ENCODE data around the gene OPRL1. TPM values are rescaled to one million over a fixed set of nuclear protein-coding genes. Genes with fewer than 3 reads are reported as not detected.

Gene OPRL1
- polyA plus RNA-seq, 4 donors, result 0.30 to 0.61 TPM; not detected in 2

GRCh38 chr20:64101731-64102621, 22.1 kb downstream of the OPRL1 start:
- FAIRE-seq (no peak), DNase-seq (peak in 1 of 2 donors; percentile 55)
- Histone ChIP-seq H3K36me3 (ENCODE audit: control insufficient read depth in 3 of 3, insufficient read depth in 2 of 3, low read depth in 1 of 3, low read length in 3 of 3) (no peaks in the 10 kb centered on the region), H3K27me3 (ENCODE audit: control insufficient read depth in 3 of 3, insufficient read depth in 3 of 3, low read length in 3 of 3) (peaks cover 2 to 41% (median 8%) of the 10 kb centered on the region in 3 donors), H3K9me3 (ENCODE audit: control insufficient read depth in 2 of 2, insufficient read depth in 1 of 2, low read depth in 1 of 2, low read length in 1 of 2) (no peaks in the 10 kb centered on the region), H3K4me1 (ENCODE audit: control insufficient read depth in 3 of 3, insufficient read depth in 2 of 3, low read depth in 1 of 3, low read length in 2 of 3) (no peaks in the 10 kb centered on the region), H3K27ac (ENCODE audit: low read depth in 1 of 3, low read length in 2 of 3) (no peak overlapping the region), H3K4me3 (ENCODE audit: low read depth in 1 of 3, low read length in 3 of 3) (no peak overlapping the region)
- 6 to 14% (median 7%) methylated on average over 23 to 64 of the region's 64 CpGs for WGBS, 3 donors

- H3K4me3 ChIP-seq (ENCODE audit: low read depth in 1 of 3, low read length in 3 of 3), result no peak overlapping the region
- WGBS, 3 donors, result 19 to 22% (median 21%) methylated on average over 27 to 30 of the region's 30 CpGs
- no peak for FAIRE-seq
Measured at GRCh38 chr20:64102647-64103354, 22.9 kb downstream of the OPRL1 start.

GRCh38 chr20:64103871-64104666, 24.2 kb downstream of the OPRL1 start:
- WGBS, 3 donors, result 66 to 68% (median 68%) methylated on average over 20 of the region's 20 CpGs

More at GRCh38 chr20:64102647-64103354, 22.9 kb downstream of the OPRL1 start:
- H3K27me3 ChIP-seq (ENCODE audit: control insufficient read depth in 3 of 3, insufficient read depth in 3 of 3, low read length in 3 of 3), result peaks cover 2 to 43% (median 8%) of the 10 kb centered on the region in 3 donors
- no peaks in the 10 kb centered on the region for H3K9me3 ChIP-seq (ENCODE audit: control insufficient read depth in 2 of 2, insufficient read depth in 1 of 2, low read depth in 1 of 2, low read length in 1 of 2)
- no peak for DNase-seq
- H3K27ac ChIP-seq (ENCODE audit: low read depth in 1 of 3, low read length in 2 of 3), result no peak overlapping the region
- H3K4me1 ChIP-seq (ENCODE audit: control insufficient read depth in 3 of 3, insufficient read depth in 2 of 3, low read depth in 1 of 3, low read length in 2 of 3), result no peaks in the 10 kb centered on the region
- no peaks in the 10 kb centered on the region for H3K36me3 ChIP-seq (ENCODE audit: control insufficient read depth in 3 of 3, insufficient read depth in 2 of 3, low read depth in 1 of 3, low read length in 3 of 3)

GRCh38 chr20:64104667-64105451, 25.0 kb downstream of the OPRL1 start:
- Histone ChIP-seq H3K9me3 (ENCODE audit: control insufficient read depth in 2 of 2, insufficient read depth in 1 of 2, low read depth in 1 of 2, low read length in 1 of 2) (no peaks in the 10 kb centered on the region), H3K36me3 (ENCODE audit: control insufficient read depth in 3 of 3, insufficient read depth in 2 of 3, low read depth in 1 of 3, low read length in 3 of 3) (no peaks in the 10 kb centered on the region), H3K27me3 (ENCODE audit: control insufficient read depth in 3 of 3, insufficient read depth in 3 of 3, low read length in 3 of 3) (peaks cover 2 to 43% (median 8%) of the 10 kb centered on the region in 3 donors), H3K4me3 (ENCODE audit: low read depth in 1 of 3, low read length in 3 of 3) (no peak overlapping the region), H3K4me1 (ENCODE audit: control insufficient read depth in 3 of 3, insufficient read depth in 2 of 3, low read depth in 1 of 3, low read length in 2 of 3) (no peaks in the 10 kb centered on the region), H3K27ac (ENCODE audit: low read depth in 1 of 3, low read length in 2 of 3) (no peak overlapping the region)
- 79 to 86% (median 80%) methylated on average over 25 of the region's 25 CpGs for WGBS, 3 donors
- FAIRE-seq (no peak), DNase-seq (no peak)

More at GRCh38 chr20:64103871-64104666, 24.2 kb downstream of the OPRL1 start:
- no peaks in the 10 kb centered on the region for H3K9me3 ChIP-seq (ENCODE audit: control insufficient read depth in 2 of 2, insufficient read depth in 1 of 2, low read depth in 1 of 2, low read length in 1 of 2)
- H3K36me3 ChIP-seq (ENCODE audit: control insufficient read depth in 3 of 3, insufficient read depth in 2 of 3, low read depth in 1 of 3, low read length in 3 of 3), result no peaks in the 10 kb centered on the region
- no peak for FAIRE-seq
- peaks cover 2 to 43% (median 8%) of the 10 kb centered on the region in 3 donors for H3K27me3 ChIP-seq (ENCODE audit: control insufficient read depth in 3 of 3, insufficient read depth in 3 of 3, low read length in 3 of 3)
- H3K4me1 ChIP-seq (ENCODE audit: control insufficient read depth in 3 of 3, insufficient read depth in 2 of 3, low read depth in 1 of 3, low read length in 2 of 3), result no peaks in the 10 kb centered on the region
- no peak overlapping the region for H3K27ac ChIP-seq (ENCODE audit: low read depth in 1 of 3, low read length in 2 of 3)
- no peak for DNase-seq
- no peak overlapping the region for H3K4me3 ChIP-seq (ENCODE audit: low read depth in 1 of 3, low read length in 3 of 3)

- peaks cover 2 to 33% (median 8%) of the 10 kb centered on the region in 3 donors for H3K27me3 ChIP-seq (ENCODE audit: control insufficient read depth in 3 of 3, insufficient read depth in 3 of 3, low read length in 3 of 3)
Measured at GRCh38 chr20:64105846-64106434, 26.1 kb downstream of the OPRL1 start.

GRCh38 chr20:64106435-64106961, 26.6 kb downstream of the OPRL1 start:
- no peak for DNase-seq

More at GRCh38 chr20:64105846-64106434, 26.1 kb downstream of the OPRL1 start:
- Histone ChIP-seq H3K4me3 (ENCODE audit: low read depth in 1 of 3, low read length in 3 of 3) (no peak overlapping the region), H3K36me3 (ENCODE audit: control insufficient read depth in 3 of 3, insufficient read depth in 2 of 3, low read depth in 1 of 3, low read length in 3 of 3) (no peaks in the 10 kb centered on the region), H3K9me3 (ENCODE audit: control insufficient read depth in 2 of 2, insufficient read depth in 1 of 2, low read depth in 1 of 2, low read length in 1 of 2) (no peaks in the 10 kb centered on the region), H3K4me1 (ENCODE audit: control insufficient read depth in 3 of 3, insufficient read depth in 2 of 3, low read depth in 1 of 3, low read length in 2 of 3) (no peaks in the 10 kb centered on the region), H3K27ac (ENCODE audit: low read depth in 1 of 3, low read length in 2 of 3) (no peak overlapping the region)
- DNase-seq (no peak), FAIRE-seq (no peak)
- WGBS, 3 donors, result 86 to 90% (median 88%) methylated on average over 39 of the region's 39 CpGs

GRCh38 chr20:64106981-64107735, 27.3 kb downstream of the OPRL1 start, which contains the start of gene NPBWR2:
Gene NPBWR2, minus strand, starts transcription at chr20:64107565. Its CDS starts 734 bp downstream, at chr20:64106831.
- Histone ChIP-seq H3K27me3 (ENCODE audit: control insufficient read depth in 3 of 3, insufficient read depth in 3 of 3, low read length in 3 of 3) (peaks cover 2 to 21% (median 4%) of the 10 kb centered on the region in 3 donors), H3K4me1 (ENCODE audit: control insufficient read depth in 3 of 3, insufficient read depth in 2 of 3, low read depth in 1 of 3, low read length in 2 of 3) (no peaks in the 10 kb centered on the region), H3K36me3 (ENCODE audit: control insufficient read depth in 3 of 3, insufficient read depth in 2 of 3, low read depth in 1 of 3, low read length in 3 of 3) (no peaks in the 10 kb centered on the region), H3K27ac (ENCODE audit: low read depth in 1 of 3, low read length in 2 of 3) (no peak within 1 kb of the TSS), H3K9me3 (ENCODE audit: control insufficient read depth in 2 of 2, insufficient read depth in 1 of 2, low read depth in 1 of 2, low read length in 1 of 2) (no peaks in the 10 kb centered on the region), H3K4me3 (ENCODE audit: low read depth in 1 of 3, low read length in 3 of 3) (no peak within 1 kb of the TSS)
- no peak for FAIRE-seq
- 48 to 53% (median 51%) methylated on average over 22 of the region's 22 CpGs for WGBS, 3 donors
- DNase-seq, result no peak

More at GRCh38 chr20:64106435-64106961, 26.6 kb downstream of the OPRL1 start:
- 89 to 90% (median 89%) methylated on average over 27 to 28 of the region's 28 CpGs for WGBS, 3 donors
- FAIRE-seq, result no peak
- Histone ChIP-seq H3K4me3 (ENCODE audit: low read depth in 1 of 3, low read length in 3 of 3) (no peak overlapping the region), H3K36me3 (ENCODE audit: control insufficient read depth in 3 of 3, insufficient read depth in 2 of 3, low read depth in 1 of 3, low read length in 3 of 3) (no peaks in the 10 kb centered on the region), H3K27ac (ENCODE audit: low read depth in 1 of 3, low read length in 2 of 3) (no peak overlapping the region), H3K9me3 (ENCODE audit: control insufficient read depth in 2 of 2, insufficient read depth in 1 of 2, low read depth in 1 of 2, low read length in 1 of 2) (no peaks in the 10 kb centered on the region), H3K27me3 (ENCODE audit: control insufficient read depth in 3 of 3, insufficient read depth in 3 of 3, low read length in 3 of 3) (peaks cover 2 to 28% (median 5%) of the 10 kb centered on the region in 3 donors), H3K4me1 (ENCODE audit: control insufficient read depth in 3 of 3, insufficient read depth in 2 of 3, low read depth in 1 of 3, low read length in 2 of 3) (no peaks in the 10 kb centered on the region)
